Kidney (tissue), 14 donors: ENCODE results near the gene HTR5A. TPM values are rescaled to one million over a fixed set of nuclear protein-coding genes. Genes with fewer than 3 reads are reported as not detected.

Experiments
- DNase-seq, 5 donors: peaks; one replicate each; pipeline ENCODE4 v3.0.0-alpha.2; 2013 to 2020
- FAIRE-seq: peaks from 2 replicates; lab custom pipeline; 2012; peaks lifted over from hg19 to GRCh38; lab: Jason Lieb, UNC
- H3K27ac ChIP-seq, 2 donors: one replicate each; pipeline ENCODE4 v1.7.0; 2013; ENCODE audit warnings: low read depth in 2 of 2, low read length in 2 of 2, inconsistent platforms in 1 of 2
- H3K27me3 ChIP-seq: one replicate; pipeline ENCODE4 v1.7.1; 2013; ENCODE audit warnings: low read length, inconsistent platforms; ENCODE audit not compliant: control insufficient read depth, insufficient read depth
- H3K36me3 ChIP-seq, 3 donors: one replicate each; pipeline versions ENCODE4 v1.7.0 to v1.7.1; 2013; ENCODE audit warnings: low read length in 3 of 3, control low read depth in 1 of 3, inconsistent platforms in 1 of 3; ENCODE audit not compliant: insufficient read depth in 3 of 3, control insufficient read depth in 2 of 3
- H3K4me1 ChIP-seq, 3 donors: one replicate each; pipeline versions ENCODE4 v1.7.0 to v1.7.1; 2013; ENCODE audit warnings: low read length in 3 of 3, inconsistent platforms in 1 of 3, low read depth in 1 of 3; ENCODE audit not compliant: control insufficient read depth in 2 of 3, insufficient read depth in 2 of 3
- H3K4me3 ChIP-seq, 3 donors: one replicate each; pipeline versions ENCODE4 v1.7.0 to v1.8.1; 2013; ENCODE audit warnings: low read length in 3 of 3, control low read depth in 1 of 3, inconsistent platforms in 1 of 3
- H3K9ac ChIP-seq, 3 donors: one replicate each; pipeline versions ENCODE4 v1.7.0 to v1.7.1; 2013; ENCODE audit warnings: low read length in 3 of 3, control low read depth in 1 of 3, inconsistent platforms in 1 of 3
- H3K9me3 ChIP-seq, 3 donors: one replicate each; pipeline versions ENCODE4 v1.7.0 to v1.7.1; 2013; ENCODE audit warnings: low read length in 3 of 3, control low read depth in 1 of 3, inconsistent platforms in 1 of 3; ENCODE audit not compliant: control insufficient read depth in 2 of 3, insufficient read depth in 1 of 3
- CTCF ChIP-seq: IDR thresholded peaks from 3 replicates; pipeline ENCODE4 v1.5.1; 2012; ENCODE audit warnings: mild to moderate bottlenecking, moderate library complexity, borderline replicate concordance; ENCODE audit not compliant: insufficient read depth; ENCODE audit errors: extremely low read depth
- intact Hi-C: fragments of 100-400 bp; cut with DNase I; formaldehyde crosslinking; loops from one replicate; pipeline ENCODE4 v1.11.1; 2022
- polyA plus RNA-seq: library from polyadenylated mRNA; stranded (reverse); fragments of 350-450 nt; fragmentation: Illumina TruSeq; extraction: RNeasy Lipid Tissue Mini Kit (QIAGEN cat#74804); gene quantifications from one replicate; pipeline ENCODE4 v1.2.3, GENCODE V29; 2014; ENCODE audit warnings: low read depth, low replicate concordance; ENCODE audit not compliant: insufficient read depth
- total RNA-seq: library from RNA; stranded (reverse); fragmentation: NEBNext Ultra II Directional; extraction: Animal tissue kit (Norgen Biotek cat#: 25700); gene quantifications from one replicate; pipeline ENCODE4 v1.2.1, GENCODE V29; 2021
- donor health status: control.
- donor health status: control.
- donor health status: control.
- donor health status: control.
- donor health status: control.
- donor health status: DM: yes; HTN: yes; CAD: no.
- donor health status: Normal renal cell carcinoma (clear cell type).

The HTR5A gene
- total and polyA plus RNA-seq, 2 donors from 2014 or later, result not detected

- FAIRE-seq (no peak), DNase-seq (no peak)
- TF ChIP-seq CTCF, result no peak
- intact Hi-C loops, result no loop called here
- Histone ChIP-seq H3K4me3 (no peak overlapping the region), H3K36me3 (no peaks in the 10 kb centered on the region), H3K9me3 (no peaks in the 10 kb centered on the region), H3K4me1 (no peaks in the 10 kb centered on the region), H3K27me3 (no peaks in the 10 kb centered on the region), H3K9ac (no peak overlapping the region), H3K27ac (no peak overlapping the region)
Measured at GRCh38 chr7:155043756-155044155, 26.4 kb upstream of the HTR5A start.

GRCh38 chr7:155048006-155048405, 22.1 kb upstream of the HTR5A start:
- no peak for FAIRE-seq
- intact Hi-C loops, result no loop called here
- TF ChIP-seq CTCF, result no peak

GRCh38 chr7:155051355-155051754, 18.8 kb upstream of the HTR5A start:
- H3K9me3 ChIP-seq, result no peaks in the 10 kb centered on the region
- no peak for FAIRE-seq
- H3K4me1 ChIP-seq, result no peaks in the 10 kb centered on the region
- H3K36me3 ChIP-seq, result no peaks in the 10 kb centered on the region
- H3K27me3 ChIP-seq, result no peaks in the 10 kb centered on the region
- no peak overlapping the region for H3K4me3 ChIP-seq
- no peak for TF ChIP-seq CTCF
- H3K27ac ChIP-seq, result no peak overlapping the region
- intact Hi-C loops, result no loop called here
- DNase-seq, result no peak
- H3K9ac ChIP-seq, result no peak overlapping the region

More at GRCh38 chr7:155048006-155048405, 22.1 kb upstream of the HTR5A start:
- Histone ChIP-seq H3K4me3 (no peak overlapping the region), H3K36me3 (no peaks in the 10 kb centered on the region), H3K27me3 (no peaks in the 10 kb centered on the region), H3K4me1 (no peaks in the 10 kb centered on the region), H3K9ac (no peak overlapping the region), H3K9me3 (no peaks in the 10 kb centered on the region), H3K27ac (no peak overlapping the region)
- DNase-seq, result no peak

- DNase-seq (no peak), FAIRE-seq (no peak)
- no peaks in the 10 kb centered on the region for H3K4me1 ChIP-seq
- H3K9me3 ChIP-seq, result no peaks in the 10 kb centered on the region
- no peaks in the 10 kb centered on the region for H3K36me3 ChIP-seq
- H3K27me3 ChIP-seq, result no peaks in the 10 kb centered on the region
- intact Hi-C loops, result no loop called here
- TF ChIP-seq CTCF, result no peak
- no peak overlapping the region for H3K4me3 ChIP-seq
- no peak overlapping the region for H3K9ac ChIP-seq
- H3K27ac ChIP-seq, result no peak overlapping the region
Measured at GRCh38 chr7:155053002-155053401, 17.1 kb upstream of the HTR5A start.
